ENCODE results near the gene GGCT.
"Not testable (repeated sequence)": the region's sequence is repeated elsewhere in the genome, so short reads cannot be mapped to it uniquely, and the experiment has no call there.

Gene GGCT

DNA sequence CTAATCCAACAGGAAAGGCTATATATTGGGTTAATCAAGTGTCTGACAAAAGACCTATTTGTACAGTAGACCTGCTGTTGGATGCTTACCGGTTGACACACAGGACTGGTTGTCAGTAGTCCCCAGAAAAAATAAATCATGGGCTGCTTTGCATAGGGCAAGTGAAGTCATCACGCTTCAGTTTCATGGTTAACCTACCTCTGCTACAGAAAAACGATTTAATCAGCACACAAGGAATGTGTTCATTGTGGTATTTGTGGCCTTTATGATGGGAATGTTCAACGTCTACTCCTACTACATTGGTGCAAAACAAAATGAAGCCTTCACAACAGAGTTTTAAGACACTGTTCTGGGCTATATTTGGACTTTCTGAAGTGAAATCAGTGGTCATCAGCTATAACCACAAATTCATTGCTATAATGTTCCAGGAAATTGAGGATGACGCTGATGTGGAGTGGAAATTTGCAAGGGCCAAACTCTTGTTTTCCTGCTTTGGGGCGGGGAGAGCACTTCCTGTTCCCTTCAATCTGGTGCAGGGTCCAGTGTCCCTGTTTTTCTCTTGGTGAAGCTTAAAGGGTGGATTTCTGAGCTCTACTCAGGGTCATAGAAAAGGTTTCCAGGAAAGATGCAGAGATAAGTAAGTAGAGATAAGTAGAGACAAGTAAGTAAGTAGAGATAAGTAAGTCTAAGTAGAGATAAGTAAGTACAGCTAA is 39.3 kb upstream of the GGCT start:
- Histone ChIP-seq H3K4me3 (IDR thresholded peaks at IDR 0.05; ENCODE audit: insufficient read depth, low read depth, low read length) (no peak overlapping the region), H3K79me2 (ENCODE audit: insufficient read depth, low read depth) (no peaks in the 10 kb centered on the region), H3K27ac (no peak overlapping the region), H3K4me2 (no peak overlapping the region), H2AFZ (ENCODE audit: low read depth) (no peak overlapping the region), H3K27me3 (ENCODE audit: insufficient read depth, low read depth) (no peaks in the 10 kb centered on the region), H4K20me1 (ENCODE audit: insufficient read depth) (no peaks in the 10 kb centered on the region), H3K9ac (no peak overlapping the region), H3K4me1 (ENCODE audit: low read depth, poor library complexity, severe bottlenecking) (no peaks in the 10 kb centered on the region), H3K36me3 (ENCODE audit: insufficient read depth) (no peaks in the 10 kb centered on the region)
- TF ChIP-seq, protein P1, sequence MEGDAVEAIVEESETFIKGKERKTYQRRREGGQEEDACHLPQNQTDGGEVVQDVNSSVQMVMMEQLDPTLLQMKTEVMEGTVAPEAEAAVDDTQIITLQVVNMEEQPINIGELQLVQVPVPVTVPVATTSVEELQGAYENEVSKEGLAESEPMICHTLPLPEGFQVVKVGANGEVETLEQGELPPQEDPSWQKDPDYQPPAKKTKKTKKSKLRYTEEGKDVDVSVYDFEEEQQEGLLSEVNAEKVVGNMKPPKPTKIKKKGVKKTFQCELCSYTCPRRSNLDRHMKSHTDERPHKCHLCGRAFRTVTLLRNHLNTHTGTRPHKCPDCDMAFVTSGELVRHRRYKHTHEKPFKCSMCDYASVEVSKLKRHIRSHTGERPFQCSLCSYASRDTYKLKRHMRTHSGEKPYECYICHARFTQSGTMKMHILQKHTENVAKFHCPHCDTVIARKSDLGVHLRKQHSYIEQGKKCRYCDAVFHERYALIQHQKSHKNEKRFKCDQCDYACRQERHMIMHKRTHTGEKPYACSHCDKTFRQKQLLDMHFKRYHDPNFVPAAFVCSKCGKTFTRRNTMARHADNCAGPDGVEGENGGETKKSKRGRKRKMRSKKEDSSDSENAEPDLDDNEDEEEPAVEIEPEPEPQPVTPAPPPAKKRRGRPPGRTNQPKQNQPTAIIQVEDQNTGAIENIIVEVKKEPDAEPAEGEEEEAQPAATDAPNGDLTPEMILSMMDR (conservative IDR thresholded peaks at IDR 0.05; ENCODE audit: low read depth, low read length) = no peak

DNA sequence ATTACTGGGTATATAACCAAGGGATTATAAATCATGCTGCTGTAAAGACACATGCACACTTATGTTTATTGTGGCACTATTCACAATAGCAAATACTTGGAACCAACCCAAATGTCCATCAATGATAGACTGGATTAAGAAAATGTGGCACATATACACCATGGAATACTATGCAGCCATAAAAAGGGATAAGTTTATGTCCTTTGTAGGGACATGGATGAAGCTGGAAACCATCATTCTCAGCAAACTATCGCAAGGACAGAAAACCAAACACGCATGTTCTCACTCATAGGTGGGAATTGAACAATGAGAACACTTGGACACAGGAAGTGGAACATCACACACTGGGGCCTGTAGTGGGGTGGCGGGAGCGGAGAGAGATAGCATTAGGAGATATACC is 38.5 kb upstream of the GGCT start:
- H4K20me1 ChIP-seq (ENCODE audit: insufficient read depth); H3K4me1 ChIP-seq (ENCODE audit: low read depth, poor library complexity, severe bottlenecking): not testable (repeated sequence)

DNA sequence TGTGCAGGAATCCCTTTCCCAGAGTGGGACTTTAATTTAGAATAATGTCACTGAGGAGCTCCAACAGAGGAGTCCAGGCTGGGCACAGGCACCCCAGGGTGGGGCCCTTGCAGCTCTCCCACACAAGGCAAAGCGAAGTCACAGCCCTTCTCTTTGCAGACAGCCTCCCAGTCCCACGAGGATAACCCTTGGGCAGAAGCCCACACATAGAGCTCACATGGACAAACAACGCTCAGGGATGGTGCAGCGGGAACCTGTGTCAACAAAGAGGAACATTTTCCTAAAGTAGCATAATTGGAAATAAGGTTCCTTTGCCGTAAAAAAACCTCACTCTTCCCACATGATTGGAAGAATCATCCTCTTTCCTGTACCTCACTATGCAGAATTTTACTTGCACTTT is 29.3 kb upstream of the GGCT start:
- Histone ChIP-seq H3K4me2 (no peak overlapping the region), H3K4me1 (ENCODE audit: low read depth, poor library complexity, severe bottlenecking) (no peaks in the 10 kb centered on the region), H3K27ac (no peak overlapping the region), H3K4me3 (IDR thresholded peaks at IDR 0.05; ENCODE audit: insufficient read depth, low read depth, low read length) (no peak overlapping the region), H4K20me1 (ENCODE audit: insufficient read depth) (no peaks in the 10 kb centered on the region), H3K27me3 (ENCODE audit: insufficient read depth, low read depth) (no peaks in the 10 kb centered on the region), H3K9ac (no peak overlapping the region), H3K36me3 (ENCODE audit: insufficient read depth) (no peaks in the 10 kb centered on the region), H3K79me2 (ENCODE audit: insufficient read depth, low read depth) (no peaks in the 10 kb centered on the region), H2AFZ (ENCODE audit: low read depth) (no peak overlapping the region)
- TF ChIP-seq, protein P1 (conservative IDR thresholded peaks at IDR 0.05; ENCODE audit: low read depth, low read length) = no peak

More for the DNA sequence above, 38.5 kb upstream of the GGCT start:
- not testable (repeated sequence) for H3K4me3 ChIP-seq (IDR thresholded peaks at IDR 0.05; ENCODE audit: insufficient read depth, low read depth, low read length); H3K27me3 ChIP-seq (ENCODE audit: insufficient read depth, low read depth); H3K27ac ChIP-seq; H3K36me3 ChIP-seq (ENCODE audit: insufficient read depth); H2AFZ ChIP-seq (ENCODE audit: low read depth); H3K79me2 ChIP-seq (ENCODE audit: insufficient read depth, low read depth); H3K4me2 ChIP-seq; H3K9ac ChIP-seq

DNA sequence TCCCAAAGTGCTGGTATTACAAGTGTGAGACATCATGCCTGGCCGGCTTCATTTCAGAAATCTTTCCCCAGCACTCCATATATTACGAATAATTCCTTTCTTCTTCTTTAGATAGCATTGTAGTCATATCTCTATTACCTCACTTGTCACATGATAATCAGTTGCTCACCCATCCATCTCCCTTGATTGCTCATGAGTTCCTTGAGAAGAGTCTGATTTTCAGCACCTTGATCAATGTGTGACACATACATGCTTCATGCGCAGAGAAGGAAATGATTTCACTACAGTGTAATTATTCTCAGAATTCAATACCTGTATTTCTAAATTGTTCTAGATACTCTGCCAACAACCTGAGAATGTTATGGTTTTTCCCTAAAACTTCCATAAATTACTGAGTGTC is 26.7 kb upstream of the GGCT start:
- H3K9ac ChIP-seq = no peak overlapping the region
- H3K79me2 ChIP-seq (ENCODE audit: insufficient read depth, low read depth) = no peaks in the 10 kb centered on the region
- TF ChIP-seq, protein P1 (conservative IDR thresholded peaks at IDR 0.05; ENCODE audit: low read depth, low read length) = no peak
- no peaks in the 10 kb centered on the region for H3K27me3 ChIP-seq (ENCODE audit: insufficient read depth, low read depth)
- H3K4me1 ChIP-seq (ENCODE audit: low read depth, poor library complexity, severe bottlenecking) = no peaks in the 10 kb centered on the region
- no peak overlapping the region for H3K27ac ChIP-seq
- no peak overlapping the region for H2AFZ ChIP-seq (ENCODE audit: low read depth)
- no peak overlapping the region for H3K4me2 ChIP-seq
- no peaks in the 10 kb centered on the region for H4K20me1 ChIP-seq (ENCODE audit: insufficient read depth)
- no peaks in the 10 kb centered on the region for H3K36me3 ChIP-seq (ENCODE audit: insufficient read depth)
- H3K4me3 ChIP-seq (IDR thresholded peaks at IDR 0.05; ENCODE audit: insufficient read depth, low read depth, low read length) = no peak overlapping the region

DNA sequence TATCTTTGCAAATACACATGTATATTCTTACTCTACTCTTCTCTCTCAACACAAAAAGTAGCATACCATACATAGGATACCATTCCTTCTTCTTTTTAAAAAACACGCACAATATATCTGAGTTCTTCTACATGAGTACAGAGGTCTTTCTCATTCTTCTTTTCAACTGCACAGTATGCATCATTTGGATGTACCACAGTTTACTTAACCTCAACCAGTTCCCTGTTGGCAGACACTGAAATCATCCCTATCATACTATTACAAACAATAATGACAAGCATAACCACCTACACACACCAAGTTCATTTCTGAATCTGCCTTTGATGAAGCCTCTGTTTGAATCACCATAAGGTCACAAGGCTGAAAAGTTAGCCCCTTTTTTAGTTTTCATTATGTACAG is 25.7 kb upstream of the GGCT start:
- TF ChIP-seq, protein P1 (conservative IDR thresholded peaks at IDR 0.05; ENCODE audit: low read depth, low read length) = no peak
- H3K27ac ChIP-seq = no peak overlapping the region
- no peak overlapping the region for H3K9ac ChIP-seq
- H2AFZ ChIP-seq (ENCODE audit: low read depth) = no peak overlapping the region
- H4K20me1 ChIP-seq (ENCODE audit: insufficient read depth) = no peaks in the 10 kb centered on the region
- H3K79me2 ChIP-seq (ENCODE audit: insufficient read depth, low read depth) = no peaks in the 10 kb centered on the region
- no peaks in the 10 kb centered on the region for H3K4me1 ChIP-seq (ENCODE audit: low read depth, poor library complexity, severe bottlenecking)
- no peak overlapping the region for H3K4me3 ChIP-seq (IDR thresholded peaks at IDR 0.05; ENCODE audit: insufficient read depth, low read depth, low read length)
- no peaks in the 10 kb centered on the region for H3K27me3 ChIP-seq (ENCODE audit: insufficient read depth, low read depth)
- no peaks in the 10 kb centered on the region for H3K36me3 ChIP-seq (ENCODE audit: insufficient read depth)
- H3K4me2 ChIP-seq = no peak overlapping the region
